ENCODE data around the gene BRIP1.

DNA sequence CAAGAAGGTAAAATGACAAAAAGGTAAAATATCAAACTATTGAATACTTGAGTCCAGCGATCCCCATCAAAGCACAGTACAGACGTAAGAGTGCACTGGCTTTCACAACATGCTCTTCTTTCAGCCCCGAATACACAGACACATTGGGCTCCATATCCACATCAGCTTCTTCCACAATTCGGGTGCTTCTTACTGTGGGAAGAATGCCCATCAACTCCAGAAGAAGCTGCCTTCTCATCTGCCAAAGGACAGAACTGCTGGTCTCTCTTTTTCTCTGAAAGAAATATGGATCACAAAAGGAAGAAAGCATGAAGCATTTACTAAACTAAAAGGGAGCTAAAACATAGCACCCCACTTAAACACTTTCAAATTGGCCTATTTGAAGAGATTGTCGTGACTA lies 44.0 kb upstream of the BRIP1 start:
- TF ChIP-seq POLR2AphosphoS5 (IDR thresholded peaks at IDR 0.05; ENCODE audit: low read depth) (no peak), EZH2 (IDR thresholded peaks at IDR 0.05; ENCODE audit: low read depth, unreplicated experiment) (no peak), EZH2phosphoT487 (IDR thresholded peaks at IDR 0.05; ENCODE audit: unreplicated experiment) (no peak), JUNB (IDR thresholded peaks at IDR 0.05; ENCODE audit: unreplicated experiment) (no peak), STAT1 (IDR thresholded peaks at IDR 0.05; ENCODE audit: unreplicated experiment) (no peak), CREB1 (CRISPR knock-in tag; IDR thresholded peaks at IDR 0.05; ENCODE audit: low read depth) (no peak), ZNF114 (CRISPR knock-in tag; IDR thresholded peaks at IDR 0.05) (no peak), ZNF331 (CRISPR knock-in tag; IDR thresholded peaks at IDR 0.05; ENCODE audit: low read depth) (no peak)
- TF ChIP-seq, protein P1, sequence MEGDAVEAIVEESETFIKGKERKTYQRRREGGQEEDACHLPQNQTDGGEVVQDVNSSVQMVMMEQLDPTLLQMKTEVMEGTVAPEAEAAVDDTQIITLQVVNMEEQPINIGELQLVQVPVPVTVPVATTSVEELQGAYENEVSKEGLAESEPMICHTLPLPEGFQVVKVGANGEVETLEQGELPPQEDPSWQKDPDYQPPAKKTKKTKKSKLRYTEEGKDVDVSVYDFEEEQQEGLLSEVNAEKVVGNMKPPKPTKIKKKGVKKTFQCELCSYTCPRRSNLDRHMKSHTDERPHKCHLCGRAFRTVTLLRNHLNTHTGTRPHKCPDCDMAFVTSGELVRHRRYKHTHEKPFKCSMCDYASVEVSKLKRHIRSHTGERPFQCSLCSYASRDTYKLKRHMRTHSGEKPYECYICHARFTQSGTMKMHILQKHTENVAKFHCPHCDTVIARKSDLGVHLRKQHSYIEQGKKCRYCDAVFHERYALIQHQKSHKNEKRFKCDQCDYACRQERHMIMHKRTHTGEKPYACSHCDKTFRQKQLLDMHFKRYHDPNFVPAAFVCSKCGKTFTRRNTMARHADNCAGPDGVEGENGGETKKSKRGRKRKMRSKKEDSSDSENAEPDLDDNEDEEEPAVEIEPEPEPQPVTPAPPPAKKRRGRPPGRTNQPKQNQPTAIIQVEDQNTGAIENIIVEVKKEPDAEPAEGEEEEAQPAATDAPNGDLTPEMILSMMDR (conservative IDR thresholded peaks at IDR 0.05; ENCODE audit: low read depth in 2 of 2), result no peak
- TF ChIP-seq, protein P2, sequence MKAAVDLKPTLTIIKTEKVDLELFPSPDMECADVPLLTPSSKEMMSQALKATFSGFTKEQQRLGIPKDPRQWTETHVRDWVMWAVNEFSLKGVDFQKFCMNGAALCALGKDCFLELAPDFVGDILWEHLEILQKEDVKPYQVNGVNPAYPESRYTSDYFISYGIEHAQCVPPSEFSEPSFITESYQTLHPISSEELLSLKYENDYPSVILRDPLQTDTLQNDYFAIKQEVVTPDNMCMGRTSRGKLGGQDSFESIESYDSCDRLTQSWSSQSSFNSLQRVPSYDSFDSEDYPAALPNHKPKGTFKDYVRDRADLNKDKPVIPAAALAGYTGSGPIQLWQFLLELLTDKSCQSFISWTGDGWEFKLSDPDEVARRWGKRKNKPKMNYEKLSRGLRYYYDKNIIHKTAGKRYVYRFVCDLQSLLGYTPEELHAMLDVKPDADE (IDR thresholded peaks at IDR 0.05), result no peak
- TF ChIP-seq, protein P3, sequence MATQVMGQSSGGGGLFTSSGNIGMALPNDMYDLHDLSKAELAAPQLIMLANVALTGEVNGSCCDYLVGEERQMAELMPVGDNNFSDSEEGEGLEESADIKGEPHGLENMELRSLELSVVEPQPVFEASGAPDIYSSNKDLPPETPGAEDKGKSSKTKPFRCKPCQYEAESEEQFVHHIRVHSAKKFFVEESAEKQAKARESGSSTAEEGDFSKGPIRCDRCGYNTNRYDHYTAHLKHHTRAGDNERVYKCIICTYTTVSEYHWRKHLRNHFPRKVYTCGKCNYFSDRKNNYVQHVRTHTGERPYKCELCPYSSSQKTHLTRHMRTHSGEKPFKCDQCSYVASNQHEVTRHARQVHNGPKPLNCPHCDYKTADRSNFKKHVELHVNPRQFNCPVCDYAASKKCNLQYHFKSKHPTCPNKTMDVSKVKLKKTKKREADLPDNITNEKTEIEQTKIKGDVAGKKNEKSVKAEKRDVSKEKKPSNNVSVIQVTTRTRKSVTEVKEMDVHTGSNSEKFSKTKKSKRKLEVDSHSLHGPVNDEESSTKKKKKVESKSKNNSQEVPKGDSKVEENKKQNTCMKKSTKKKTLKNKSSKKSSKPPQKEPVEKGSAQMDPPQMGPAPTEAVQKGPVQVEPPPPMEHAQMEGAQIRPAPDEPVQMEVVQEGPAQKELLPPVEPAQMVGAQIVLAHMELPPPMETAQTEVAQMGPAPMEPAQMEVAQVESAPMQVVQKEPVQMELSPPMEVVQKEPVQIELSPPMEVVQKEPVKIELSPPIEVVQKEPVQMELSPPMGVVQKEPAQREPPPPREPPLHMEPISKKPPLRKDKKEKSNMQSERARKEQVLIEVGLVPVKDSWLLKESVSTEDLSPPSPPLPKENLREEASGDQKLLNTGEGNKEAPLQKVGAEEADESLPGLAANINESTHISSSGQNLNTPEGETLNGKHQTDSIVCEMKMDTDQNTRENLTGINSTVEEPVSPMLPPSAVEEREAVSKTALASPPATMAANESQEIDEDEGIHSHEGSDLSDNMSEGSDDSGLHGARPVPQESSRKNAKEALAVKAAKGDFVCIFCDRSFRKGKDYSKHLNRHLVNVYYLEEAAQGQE (IDR thresholded peaks at IDR 0.05; ENCODE audit: unreplicated experiment), result no peak

All from GM23338 (cell line).